HCT116 (cell line): ENCODE measurements around the gene HTT-AS. TPM values are rescaled to one million over a fixed set of nuclear protein-coding genes. Genes with fewer than 3 reads are reported as not detected.

ENCODE experiments used
- ATAC-seq: fragments of 200-7000 bp; cut with Tn5 transposase; 2 replicates; pipeline ENCODE4 v1.9.1; 2020; ENCODE audit warnings: mild to moderate bottlenecking, moderate library complexity
- BruUV-seq: library from RNA; stranded (reverse); fragments of 400-500 nt; replicated peaks from 2 replicates; lab custom pipeline; 2021; lab: Mats Ljungman, UMichigan
- CTCF ChIA-PET: fragments of 300-600 bp; sonication (Branson Sonifier 250); formaldehyde crosslinking; loops from one replicate; lab custom pipeline; 2021; ENCODE audit warnings: antibody characterized with exemption; lab: Charles Lee
- POLR2A ChIA-PET: fragments of 300-600, 350-600 bp; sonication (Branson Sonifier 250); formaldehyde crosslinking; loops from one replicate; lab custom pipeline; 2021; ENCODE audit warnings: antibody characterized with exemption; lab: Charles Lee
- RAD21 ChIA-PET, 2 experiments: fragments of 300-600 bp; sonication (Branson Sonifier 250); formaldehyde crosslinking; loops; one replicate each; lab custom pipeline; 2023; ENCODE audit warnings: low total read pairs in 2 of 2; ENCODE audit not compliant: uncharacterized antibody in 2 of 2, unreplicated experiment in 2 of 2, low non-redundant PET in 1 of 2; lab: Charles Lee
- DNase-seq: peaks from one replicate; pipeline ENCODE4 v3.0.0-alpha.2; 2010; ENCODE audit warnings: low read depth, low spot score
- H2AFZ ChIP-seq: fragments of 200-600 bp; shearing (Covaris generic), sonication (generic); 2 replicates; pipeline ENCODE4 v1.6.1; 2017; ENCODE audit warnings: low read depth, mixed run types, mixed read lengths, antibody characterized with exemption, low read length; ENCODE audit not compliant: poor library complexity, severe bottlenecking
- H3K27ac ChIP-seq: 2 replicates; pipeline ENCODE4 v1.5.1; 2012; ENCODE audit warnings: low read depth, low read length
- H3K27me3 ChIP-seq: fragments of 200-600 bp; sonication (generic); 2 replicates; pipeline ENCODE4 v1.6.1; 2016; ENCODE audit warnings: mixed run types, low read length, mixed read lengths; ENCODE audit not compliant: insufficient read depth
- H3K36me3 ChIP-seq, 2 experiments: fragments of 200-500 bp in 1 of 2; fragments of 200-600 bp in 1 of 2; sonication (Bioruptor generic) in 1 of 2; sonication (generic) in 1 of 2; 2 replicates each; pipeline versions ENCODE4 v1.5.1 to v1.6.1; 2014 to 2016; ENCODE audit warnings: low read length in 2 of 2, inconsistent platforms in 1 of 2, mixed read lengths in 1 of 2, mixed run types in 1 of 2; ENCODE audit not compliant: insufficient read depth in 2 of 2, control insufficient read depth in 1 of 2
- H3K4me1 ChIP-seq, 2 experiments: fragments of 200-600 bp in 1 of 2; sonication (generic) in 1 of 2; 2 replicates each; pipeline versions ENCODE4 v1.5.1 to v1.6.1; 2012 to 2017; ENCODE audit warnings: low read length in 2 of 2, inconsistent platforms in 1 of 2, mild to moderate bottlenecking in 1 of 2, mixed read lengths in 1 of 2, mixed run types in 1 of 2, moderate library complexity in 1 of 2; ENCODE audit not compliant: insufficient read depth in 2 of 2, control insufficient read depth in 1 of 2
- H3K4me2 ChIP-seq: fragments of 200-600 bp; sonication (generic); 2 replicates; pipeline ENCODE4 v1.6.1; 2017; ENCODE audit warnings: mixed run types, low read length, mixed read lengths
- H3K4me3 ChIP-seq, 2 experiments: fragments of 200-600 bp in 1 of 2; sonication (generic) in 1 of 2; replicated peaks in 1 of 2; 2 replicates each; pipeline ENCODE4 v1.5.1; 2011 to 2016; ENCODE audit warnings: low read length in 2 of 2, control low read depth in 1 of 2, low read depth in 1 of 2, mild to moderate bottlenecking in 1 of 2, mixed read lengths in 1 of 2, mixed run types in 1 of 2
- H3K79me2 ChIP-seq: fragments of 200-600 bp; sonication (generic); 2 replicates; pipeline ENCODE4 v1.6.1; 2017; ENCODE audit warnings: mild to moderate bottlenecking, mixed run types, low read length, moderate library complexity, mixed read lengths; ENCODE audit not compliant: insufficient read depth
- H3K9ac ChIP-seq: fragments of 200-600 bp; sonication (generic); 2 replicates; pipeline ENCODE4 v1.6.1; 2016; ENCODE audit warnings: low read length, mixed read lengths
- H3K9me2 ChIP-seq: fragments of 200-600 bp; sonication (generic), shearing (Covaris generic); 2 replicates; pipeline ENCODE4 v1.6.1; 2017; ENCODE audit warnings: mixed run types, mild to moderate bottlenecking, moderate library complexity; ENCODE audit not compliant: insufficient read depth
- H3K9me3 ChIP-seq, 2 experiments: fragments of 200-500 bp in 1 of 2; fragments of 200-600 bp in 1 of 2; sonication (Bioruptor generic) in 1 of 2; sonication (generic) in 1 of 2; 2 replicates each; pipeline ENCODE4 v1.6.1; 2014 to 2017; ENCODE audit warnings: low read length in 2 of 2, mixed read lengths in 2 of 2, inconsistent platforms in 1 of 2, low read depth in 1 of 2, mild to moderate bottlenecking in 1 of 2, mixed run types in 1 of 2, moderate library complexity in 1 of 2; ENCODE audit not compliant: control insufficient read depth in 1 of 2, insufficient read depth in 1 of 2
- H4K20me1 ChIP-seq: fragments of 200-600 bp; sonication (generic), shearing (Covaris generic); 2 replicates; pipeline ENCODE4 v1.6.1; 2017; ENCODE audit warnings: mixed run types, mild to moderate bottlenecking, moderate library complexity; ENCODE audit not compliant: insufficient read depth
- ELF1 ChIP-seq: IDR thresholded peaks from 2 replicates; pipeline ENCODE4 v1.6.1; 2012; ENCODE audit warnings: low read depth, borderline replicate concordance
- FOSL1 ChIP-seq: IDR thresholded peaks from 2 replicates; pipeline ENCODE4 v1.6.1; 2012; ENCODE audit warnings: low read depth
- JUND ChIP-seq: IDR thresholded peaks from 2 replicates; pipeline ENCODE4 v1.6.1; 2012
- POLR2A ChIP-seq: IDR thresholded peaks from 2 replicates; pipeline ENCODE4 v1.7.0; 2011; ENCODE audit warnings: borderline replicate concordance; ENCODE audit not compliant: insufficient read depth, insufficient read length; ENCODE audit errors: extremely low read depth
- POLR2AphosphoS5 ChIP-seq: IDR thresholded peaks from 2 replicates; pipeline ENCODE4 v1.6.1; 2011; ENCODE audit warnings: mild to moderate bottlenecking, low read depth, low read length, moderate library complexity
- SIN3A ChIP-seq: IDR thresholded peaks from 2 replicates; pipeline ENCODE4 v1.6.1; 2012; ENCODE audit warnings: low read depth
- SP1 ChIP-seq: IDR thresholded peaks from 2 replicates; pipeline ENCODE4 v1.6.1; 2012; ENCODE audit warnings: low read depth
- SRF ChIP-seq: IDR thresholded peaks from 2 replicates; pipeline ENCODE4 v1.6.1; 2012; ENCODE audit warnings: low read depth
- ZNF274 ChIP-seq: fragments of 200-500 bp; sonication (Bioruptor generic); IDR thresholded peaks from 2 replicates; pipeline ENCODE4 v1.6.1; 2014; ENCODE audit warnings: mild to moderate bottlenecking, low read depth, low read length, inconsistent platforms
- intact Hi-C: fragments of 100-400 bp; cut with micrococcal nuclease; formaldehyde crosslinking; loops from 2 replicates; pipeline ENCODE4 v1.10.0; 2022
- total RNA-seq: library from RNA; stranded (reverse); gene quantifications from one replicate; pipeline ENCODE4 v1.2.1, GENCODE V29; 2021; ENCODE audit not compliant: unreplicated experiment
- TF ChIP-seq, protein P1 (sequence below): IDR thresholded peaks from 2 replicates; pipeline ENCODE4 v1.6.1; 2012

Gene HTT-AS
- total RNA-seq, 1 experiment from 2014 or later = not detected

DNA sequence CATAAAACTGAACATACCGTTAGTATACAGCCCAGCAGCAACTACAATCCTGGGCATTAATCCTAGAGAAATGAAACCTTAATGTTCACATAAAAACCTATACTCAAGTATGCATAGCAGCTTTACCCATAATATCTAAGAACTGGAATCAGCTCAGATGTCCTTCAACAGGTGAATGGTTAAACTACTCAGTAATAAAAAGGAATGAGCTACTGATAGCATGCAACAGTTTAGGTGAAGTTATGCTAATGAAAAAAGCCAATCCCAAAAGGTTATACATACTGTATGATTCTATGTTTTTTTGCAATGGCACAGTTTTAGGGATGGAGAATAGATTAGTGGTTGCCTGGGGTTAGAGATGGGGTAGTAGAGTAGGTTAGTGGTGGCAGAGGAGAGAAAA is 9.4 kb upstream of the HTT-AS start:
- Histone ChIP-seq H3K9ac (no peak overlapping the region), H3K9me2 (no peaks in the 10 kb centered on the region), H4K20me1 (no peaks in the 10 kb centered on the region), H2AFZ (no peak overlapping the region), H3K4me3 (no peak overlapping the region), H3K4me2 (no peak overlapping the region), H3K4me1 (no peaks in the 10 kb centered on the region), H3K9me3 (no peaks in the 10 kb centered on the region), H3K79me2 (peaks cover 61% of the 10 kb centered on the region), H3K27ac (no peak overlapping the region), H3K36me3 (no peaks in the 10 kb centered on the region), H3K27me3 (no peaks in the 10 kb centered on the region)
- no peak for DNase-seq
- BruUV-seq = no TSS peak
- ChIA-PET RAD21 (no interaction called here), CTCF (no interaction called here), POLR2A (no interaction called here)
- intact Hi-C loops = no loop called here
- no peak for TF ChIP-seq ZNF274
- TF ChIP-seq SRF = no peak
- no peak for TF ChIP-seq ELF1
- TF ChIP-seq SIN3A = no peak
- TF ChIP-seq, protein P1, sequence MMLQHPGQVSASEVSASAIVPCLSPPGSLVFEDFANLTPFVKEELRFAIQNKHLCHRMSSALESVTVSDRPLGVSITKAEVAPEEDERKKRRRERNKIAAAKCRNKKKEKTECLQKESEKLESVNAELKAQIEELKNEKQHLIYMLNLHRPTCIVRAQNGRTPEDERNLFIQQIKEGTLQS = no peak
- TF ChIP-seq FOSL1 = no peak
- TF ChIP-seq POLR2AphosphoS5 = no peak
- no peak for TF ChIP-seq SP1
- no peak for TF ChIP-seq JUND
- no peak for ATAC-seq

DNA sequence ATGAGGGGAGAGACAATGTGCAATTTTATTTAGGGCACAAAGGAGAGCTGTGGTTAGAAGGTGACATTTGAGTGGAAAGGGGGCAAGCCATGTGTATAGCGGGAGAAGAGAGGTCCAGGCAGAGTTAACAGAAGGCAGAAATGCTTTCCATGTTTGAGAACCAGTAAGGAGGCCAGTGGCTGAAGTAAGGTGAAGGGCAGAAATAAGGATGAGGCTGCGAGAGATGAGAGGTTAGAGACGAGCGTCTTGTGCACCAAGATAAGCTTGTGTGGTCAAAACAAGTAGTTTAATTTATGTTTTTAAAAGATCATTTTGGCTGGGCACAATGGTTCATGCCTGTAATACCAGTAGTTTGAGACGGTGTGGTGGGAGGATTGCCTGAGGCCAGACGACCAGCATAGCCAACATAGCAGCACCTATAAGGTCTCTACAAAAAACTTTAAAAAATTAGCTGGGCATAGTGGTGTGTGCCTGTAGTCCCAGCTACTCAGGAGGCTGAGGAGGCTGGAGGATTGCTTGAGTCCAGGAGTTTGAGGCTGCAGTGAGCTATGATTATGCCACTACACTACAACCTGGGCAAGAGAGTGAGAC is 8.7 kb upstream of the HTT-AS start:
- Histone ChIP-seq H3K79me2 (peaks cover 67% of the 10 kb centered on the region), H3K4me1 (no peaks in the 10 kb centered on the region), H3K9me3 (no peaks in the 10 kb centered on the region), H4K20me1 (no peaks in the 10 kb centered on the region), H2AFZ (no peak overlapping the region), H3K36me3 (no peaks in the 10 kb centered on the region), H3K27me3 (no peaks in the 10 kb centered on the region), H3K4me2 (no peak overlapping the region), H3K9me2 (no peaks in the 10 kb centered on the region), H3K27ac (no peak overlapping the region), H3K4me3 (no peak overlapping the region), H3K9ac (no peak overlapping the region)
- intact Hi-C loops = no loop called here
- RAD21 ChIA-PET = no interaction called here
- no TSS peak for BruUV-seq
- no peak for DNase-seq
- ATAC-seq = no peak
- TF ChIP-seq POLR2A = no peak
- POLR2A ChIA-PET = no interaction called here
- CTCF ChIA-PET = no interaction called here
